CD4-positive, alpha-beta T cell (primary cell): Measurements from ENCODE around the gene CUL7. TPM values are rescaled to one million over a fixed set of nuclear protein-coding genes. Genes with fewer than 3 reads are reported as not detected.

Experiments
- ATAC-seq: fragments of 200-7000 bp; cut with Tn5 transposase; one replicate; pipeline ENCODE4 v1.10.0; 2022; ENCODE audit warnings: mild to moderate bottlenecking; ENCODE audit not compliant: poor library complexity
- CTCF ChIA-PET: fragments of 350-600 bp; sonication (Branson Sonifier 250); formaldehyde crosslinking; loops from one replicate; lab custom pipeline; 2021; ENCODE audit warnings: antibody characterized with exemption, inconsistent platforms; lab: Charles Lee
- POLR2A ChIA-PET: fragments of 350-600 bp; sonication (Branson Sonifier 250); formaldehyde crosslinking; loops from one replicate; lab custom pipeline; 2021; ENCODE audit warnings: antibody characterized with exemption, inconsistent platforms; lab: Charles Lee
- DNase-seq, 14 experiments: peaks; one replicate each; pipeline ENCODE4 v3.0.0-alpha.2; 2013 to 2020; ENCODE audit warnings: mixed read lengths in 2 of 14
- H3K27ac ChIP-seq, 2 donors: one replicate each; pipeline versions ENCODE4 v1.5.1 to v1.7.0; 2013; ENCODE audit warnings: low read length in 2 of 2, low read depth in 1 of 2, mild to moderate bottlenecking in 1 of 2
- H3K27me3 ChIP-seq, 2 experiments: 1 replicate in 1 of 2; 2 replicates in 1 of 2; pipeline versions ENCODE4 v1.6.1 to v1.7.0; 2013; ENCODE audit warnings: low read length in 2 of 2, control low read depth in 1 of 2, mild to moderate bottlenecking in 1 of 2, moderate library complexity in 1 of 2; ENCODE audit not compliant: insufficient read depth in 2 of 2, control insufficient read depth in 1 of 2
- H3K36me3 ChIP-seq: one replicate; pipeline ENCODE4 v1.6.1; 2013; ENCODE audit warnings: low read length, control low read depth; ENCODE audit not compliant: insufficient read depth
- H3K4me1 ChIP-seq: one replicate; pipeline ENCODE4 v1.6.1; 2013; ENCODE audit warnings: low read length, control low read depth; ENCODE audit not compliant: insufficient read depth
- H3K4me3 ChIP-seq: one replicate; pipeline ENCODE4 v1.5.1; 2013; ENCODE audit warnings: mild to moderate bottlenecking, low read length, moderate library complexity
- H3K9me3 ChIP-seq, 2 experiments: 1 replicate in 1 of 2; 2 replicates in 1 of 2; pipeline versions ENCODE4 v1.6.1 to v1.7.0; 2013; ENCODE audit warnings: low read length in 2 of 2, mild to moderate bottlenecking in 2 of 2, control low read depth in 1 of 2, moderate library complexity in 1 of 2; ENCODE audit not compliant: control insufficient read depth in 1 of 2, insufficient read depth in 1 of 2
- H3K27ac Mint-ChIP-seq: one replicate; pipeline ENCODE4 v1.8.0; 2020; ENCODE audit warnings: mixed read lengths
- H3K27me3 Mint-ChIP-seq: one replicate; pipeline ENCODE4 v1.8.0; 2021; ENCODE audit warnings: mixed read lengths
- H3K36me3 Mint-ChIP-seq: one replicate; pipeline ENCODE4 v1.8.0; 2021; ENCODE audit warnings: low read depth, mixed read lengths
- H3K4me1 Mint-ChIP-seq: one replicate; pipeline ENCODE4 v1.8.0; 2021; ENCODE audit warnings: low read depth, mixed read lengths
- H3K4me3 Mint-ChIP-seq: one replicate; pipeline ENCODE4 v1.8.0; 2020; ENCODE audit warnings: mild to moderate bottlenecking, mixed read lengths
- H3K9me3 Mint-ChIP-seq: one replicate; pipeline ENCODE4 v1.8.0; 2020; ENCODE audit warnings: mixed read lengths
- CTCF ChIP-seq: fragments of 200-600 bp; IDR thresholded peaks from one replicate; pipeline ENCODE4 v1.8.0; 2022; ENCODE audit warnings: antibody characterized with exemption, mild to moderate bottlenecking
- intact Hi-C, 2 experiments: fragments of 100-400 bp; cut with DNase I in 1 of 2; cut with micrococcal nuclease in 1 of 2; formaldehyde crosslinking; loops; one replicate each; pipeline versions ENCODE4 v1.15.1 to v1.9.0; 2023 to 2025; cut with DNase I, micrococcal nuclease
- total RNA-seq, 174 experiments: library from RNA in 2 of 174; stranded (reverse) in 2 of 174; gene quantifications; one replicate each; pipeline ENCODE4 v1.2.3 and lab custom pipeline; 2021 to 2026

Gene CUL7
- total RNA-seq, 2 experiments from 2014 or later, result 5.9 to 6.9 TPM

- no peaks in the 10 kb centered on the region for H3K27me3 ChIP-seq
- no peaks in the 10 kb centered on the region for H3K4me1 ChIP-seq
- Mint-ChIP-seq H3K4me1 (peaks cover 24% of the 10 kb centered on the region), H3K36me3 (no peaks in the 10 kb centered on the region), H3K27ac (no peak overlapping the region), H3K9me3 (no peaks in the 10 kb centered on the region), H3K27me3 (no peaks in the 10 kb centered on the region), H3K4me3 (peak overlapping the region; percentile 22)
- POLR2A ChIA-PET, result no interaction called here
- peak in 2 of 14 experiments; percentile 22 to 25 for DNase-seq
- no peak overlapping the region for H3K4me3 ChIP-seq
- intact Hi-C loops, result no loop called here
- ATAC-seq, result peak; percentile 29
- TF ChIP-seq CTCF, result no peak
- H3K9me3 ChIP-seq, result no peaks in the 10 kb centered on the region
- no peak overlapping the region for H3K27ac ChIP-seq
- CTCF ChIA-PET, result no interaction called here
- H3K36me3 ChIP-seq, result no peaks in the 10 kb centered on the region
Measured at GRCh38 chr6:43093436-43094289, 40.0 kb upstream of the CUL7 start.

- no peaks in the 10 kb centered on the region for H3K27me3 Mint-ChIP-seq
- no peak for DNase-seq
- H3K27me3 ChIP-seq, result no peaks in the 10 kb centered on the region
- no peaks in the 10 kb centered on the region for H3K9me3 ChIP-seq
- intact Hi-C loops, result no loop called here
- H3K27ac ChIP-seq, result no peak overlapping the region
- no peaks in the 10 kb centered on the region for H3K4me1 ChIP-seq
- ATAC-seq, result no peak
- no peaks in the 10 kb centered on the region for H3K36me3 ChIP-seq
- no peak overlapping the region for H3K4me3 Mint-ChIP-seq
- no peak for TF ChIP-seq CTCF
- H3K36me3 Mint-ChIP-seq, result no peaks in the 10 kb centered on the region
- no peak overlapping the region for H3K4me3 ChIP-seq
- ChIA-PET POLR2A (no interaction called here), CTCF (no interaction called here)
- H3K27ac Mint-ChIP-seq, result no peak overlapping the region
- no peaks in the 10 kb centered on the region for H3K9me3 Mint-ChIP-seq
- H3K4me1 Mint-ChIP-seq, result peaks cover 24% of the 10 kb centered on the region
Measured at GRCh38 chr6:43092635-43093034, 39.0 kb upstream of the CUL7 start.

- CTCF ChIA-PET, result no interaction called here
- DNase-seq, result no peak
- H3K9me3 Mint-ChIP-seq, result no peaks in the 10 kb centered on the region
- no peaks in the 10 kb centered on the region for H3K27me3 Mint-ChIP-seq
- TF ChIP-seq CTCF, result no peak
- H3K4me1 Mint-ChIP-seq, result peaks cover 24% of the 10 kb centered on the region
- no peak overlapping the region for H3K27ac ChIP-seq
- no peak for ATAC-seq
- no peaks in the 10 kb centered on the region for H3K36me3 Mint-ChIP-seq
- no peak overlapping the region for H3K27ac Mint-ChIP-seq
- H3K4me3 Mint-ChIP-seq, result no peak overlapping the region
- no peaks in the 10 kb centered on the region for H3K27me3 ChIP-seq
- no peaks in the 10 kb centered on the region for H3K9me3 ChIP-seq
- no peaks in the 10 kb centered on the region for H3K36me3 ChIP-seq
- H3K4me1 ChIP-seq, result no peaks in the 10 kb centered on the region
- no peak overlapping the region for H3K4me3 ChIP-seq
- POLR2A ChIA-PET, result no interaction called here
- intact Hi-C loops, result no loop called here
Measured at GRCh38 chr6:43091436-43091991, 37.9 kb upstream of the CUL7 start.
